Stimulated activated CD4-positive, alpha-beta T cell treated with anti-CD3 and anti-CD28 coated beads, Interleukin-12 subunit alpha, Interleukin-12 subunit beta, amount 100 ng/mL, for 48 hours (primary cell): Measurements from ENCODE around the gene RPL12.
"Not testable (repeated sequence)": the region's sequence is repeated elsewhere in the genome, so short reads cannot be mapped to it uniquely, and the experiment has no call there.

Source experiments
- DNase-seq, 3 donors: peaks; one replicate each; pipeline ENCODE4 v3.0.0-alpha.2; 2020; ENCODE audit warnings: low read depth in 2 of 3, low spot score in 1 of 3

The RPL12 gene

GRCh38 chr9:127470662-127471061 lies 19.5 kb upstream of the RPL12 start:
- DNase-seq = no peak

DNA sequence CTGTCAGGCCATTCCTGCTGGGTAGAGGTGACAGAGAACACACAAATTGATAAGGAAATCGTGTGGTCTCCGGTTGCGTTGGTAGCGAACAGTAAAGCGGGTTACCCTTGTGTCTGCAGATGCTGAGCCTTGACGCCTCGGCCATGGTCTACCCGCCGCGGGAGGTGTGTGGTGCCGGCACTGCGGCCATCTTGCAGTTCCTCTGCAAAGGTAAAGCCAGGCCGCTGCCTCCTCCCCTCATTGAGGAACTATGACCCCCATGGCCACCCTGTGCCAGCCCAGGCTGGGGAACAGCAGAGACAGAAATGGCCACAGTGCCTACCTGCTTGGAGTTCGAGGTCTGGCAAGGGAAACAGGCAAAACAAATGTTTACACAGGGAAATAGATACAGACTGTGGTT lies 16.4 kb upstream of the RPL12 start:
- DNase-seq = no peak

- DNase-seq = not testable (repeated sequence)
These were observed 15.3 kb upstream of the RPL12 start for GRCh38 chr9:127466407-127466917.

DNA sequence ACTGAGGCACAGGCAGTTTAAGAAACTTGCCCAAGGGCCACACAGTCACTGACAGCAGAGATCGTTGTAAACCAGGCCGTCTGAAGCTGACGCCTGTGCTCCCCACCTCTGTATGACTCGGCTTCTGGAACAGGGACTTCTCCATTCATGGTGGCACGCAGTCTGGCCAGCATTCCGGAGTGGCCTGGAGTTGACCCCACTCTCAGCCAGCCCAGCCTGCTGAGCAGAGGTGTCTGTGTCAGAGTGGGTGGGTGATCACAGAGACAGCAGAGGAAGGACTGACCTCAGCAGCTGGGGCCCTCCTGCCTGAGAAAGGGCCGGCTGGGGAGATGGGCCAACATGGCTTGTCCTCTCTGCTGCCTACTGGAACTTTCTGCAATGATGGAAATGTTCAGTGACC lies 12.7 kb upstream of the RPL12 start:
- DNase-seq = no peak

DNA sequence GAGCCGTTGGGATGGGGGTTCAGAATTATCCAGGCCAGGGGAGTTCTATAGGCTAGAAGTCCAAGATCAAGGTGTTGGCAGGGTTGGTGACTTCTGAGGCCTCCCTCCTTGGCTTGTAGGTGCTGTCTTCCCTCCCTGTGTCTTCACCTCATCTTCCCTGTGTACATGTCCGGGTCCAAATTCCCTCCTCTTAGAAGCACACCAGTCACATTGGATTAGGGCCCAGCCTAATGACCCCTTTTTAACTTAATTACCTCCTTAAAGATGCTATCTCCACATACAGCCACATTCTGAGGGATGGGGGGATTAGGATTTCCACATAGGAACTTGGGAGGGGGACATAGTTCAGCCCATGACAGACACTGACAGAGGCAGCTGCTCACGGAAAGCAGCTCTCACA lies 12.2 kb upstream of the RPL12 start:
- DNase-seq = no peak

GRCh38 chr9:127458921-127459320 lies 7.7 kb upstream of the RPL12 start:
- no peak for DNase-seq

DNA sequence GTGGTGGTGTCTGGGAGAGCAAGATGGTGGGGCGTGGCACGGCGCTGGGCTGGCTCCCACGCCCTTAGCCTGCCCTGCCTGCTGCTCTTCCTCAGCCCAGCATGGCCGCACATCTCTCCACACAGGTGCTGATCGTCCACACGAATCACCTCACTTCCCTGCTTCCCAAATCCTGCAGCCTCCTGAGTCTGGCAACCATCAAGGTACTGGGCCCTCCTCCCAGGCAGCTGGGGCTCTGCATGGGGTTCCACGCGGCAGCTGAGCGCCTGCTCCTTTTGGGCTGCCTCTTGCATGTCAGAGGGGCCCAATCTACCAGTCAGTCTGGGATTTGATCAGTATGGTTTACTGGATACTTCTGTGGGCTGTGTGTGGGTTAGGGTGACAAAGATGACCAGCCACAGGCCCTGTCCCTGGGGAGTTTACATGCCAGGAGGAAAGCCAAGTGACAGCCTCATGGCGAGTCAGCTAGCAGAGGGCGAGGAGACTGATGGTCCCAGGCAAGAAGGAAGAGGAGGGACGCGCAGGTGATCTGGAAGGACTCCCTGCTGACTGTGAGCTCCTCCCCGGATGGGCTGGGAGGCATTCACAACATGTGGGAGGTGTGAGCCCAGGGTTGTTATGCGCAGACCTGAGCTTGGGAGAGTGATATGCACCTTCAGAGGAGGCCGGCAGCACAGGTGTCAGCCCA lies 6.1 kb upstream of the RPL12 start:
- no peak for DNase-seq

GRCh38 chr9:127455324-127455992 lies 4.3 kb upstream of the RPL12 start:
- no peak for DNase-seq

DNA sequence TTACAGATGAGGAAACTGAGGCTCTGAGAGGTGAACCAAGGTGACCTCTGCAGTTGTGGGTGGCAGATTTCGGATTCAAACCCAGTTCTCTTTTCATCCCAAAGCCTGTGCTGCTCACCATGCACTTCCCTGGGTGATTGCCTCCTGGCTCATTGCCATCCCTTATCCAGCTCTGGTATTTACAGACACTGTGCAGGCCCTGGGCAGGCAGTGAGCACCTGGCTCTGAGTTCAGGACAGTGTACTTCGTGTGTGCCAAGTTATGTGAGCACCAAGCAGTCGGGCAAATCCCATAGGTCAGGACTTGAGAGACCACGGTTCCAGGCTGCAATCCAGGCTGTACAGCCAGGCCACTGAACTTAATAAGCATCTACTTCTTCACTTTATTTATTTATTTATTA lies 1.5 kb upstream of the RPL12 start:
- no peak for DNase-seq

DNA sequence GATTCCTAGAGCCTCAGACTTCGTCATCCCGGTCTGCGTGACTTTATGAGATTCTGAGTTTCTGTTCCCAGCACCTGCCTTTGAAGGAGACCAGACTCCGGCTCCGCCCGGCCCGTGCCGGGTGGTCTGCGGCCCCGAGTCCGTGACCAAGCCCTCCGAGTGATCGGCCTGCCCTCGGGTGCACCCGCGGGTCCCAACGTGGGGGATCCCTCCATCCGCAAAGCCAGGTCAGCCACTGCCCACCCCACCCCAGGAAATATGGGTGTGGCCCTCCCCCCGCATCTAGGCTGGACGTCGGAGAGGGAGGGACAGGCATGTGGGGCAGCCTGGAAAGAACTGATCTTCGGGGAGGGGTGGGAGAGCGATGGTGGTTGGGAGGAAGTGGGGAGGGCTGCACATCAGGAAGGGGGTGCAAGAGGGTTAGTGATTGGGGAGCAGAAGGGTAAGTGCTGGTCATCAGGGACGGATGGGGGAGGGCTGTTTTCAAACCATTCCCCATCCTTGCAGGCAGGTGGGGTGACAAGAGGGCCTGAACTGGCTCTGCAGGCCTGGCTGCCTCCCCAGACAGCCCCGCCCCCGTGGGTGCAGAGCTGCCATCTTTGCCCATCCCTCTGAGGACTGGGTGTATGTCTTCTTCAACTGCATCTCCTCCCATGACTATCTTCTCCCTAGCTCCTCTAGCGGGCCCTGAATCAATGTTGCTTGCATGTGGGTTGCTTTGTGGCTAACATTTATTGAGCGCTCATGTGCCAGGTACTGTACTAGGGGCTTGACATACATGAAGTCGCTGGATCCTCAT lies 851 bp upstream of the RPL12 start:
- peak in 2 of 3 donors; percentile 42 to 45 for DNase-seq

DNA sequence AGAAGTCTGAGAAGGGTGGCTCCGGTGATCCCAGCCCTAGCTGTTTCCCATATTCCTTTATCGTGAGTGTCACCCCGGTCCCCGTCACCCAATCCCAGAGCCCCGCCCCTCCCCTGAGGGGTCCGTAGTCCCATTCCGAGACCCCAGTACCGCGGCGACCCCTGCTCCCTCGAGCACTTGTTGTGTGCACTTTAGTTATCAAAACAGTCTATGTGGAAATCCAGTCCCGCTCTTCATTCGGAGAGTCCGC lies 327 bp upstream of the RPL12 start:
- DNase-seq = no peak

GRCh38 chr9:127450243-127450760 lies 904 bp downstream of the RPL12 start:
- no peak for DNase-seq

DNA sequence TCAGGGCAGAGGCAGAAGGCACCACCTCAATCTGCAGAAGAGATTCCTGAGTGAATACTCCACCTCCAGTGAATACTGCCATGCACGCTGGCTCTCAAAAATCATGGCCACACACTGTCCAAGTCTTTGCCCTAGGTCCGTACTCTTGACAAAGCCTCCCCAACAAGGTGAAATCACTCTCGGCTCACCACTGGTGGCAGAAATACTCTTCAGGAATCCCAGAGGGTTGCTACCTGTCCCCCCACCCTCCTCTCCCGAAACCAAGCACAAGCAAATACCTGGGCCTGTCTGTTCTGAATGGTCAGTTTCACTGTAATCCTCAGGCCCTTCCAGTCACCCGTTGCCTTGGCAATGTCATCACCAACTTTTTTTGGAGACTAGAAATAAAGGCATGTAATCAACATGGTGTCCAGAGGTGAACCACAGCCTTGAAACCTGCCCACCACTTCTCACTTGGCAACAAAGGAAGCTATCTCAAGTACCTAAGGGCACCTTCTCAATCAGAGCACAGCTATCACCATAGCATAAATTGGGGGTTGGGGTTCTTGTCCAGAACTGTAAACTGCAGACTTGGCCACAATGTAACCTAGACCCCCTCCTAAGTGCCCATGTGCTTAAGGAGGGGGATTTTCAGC lies 1.8 kb downstream of the RPL12 start:
- no peak for DNase-seq

DNA sequence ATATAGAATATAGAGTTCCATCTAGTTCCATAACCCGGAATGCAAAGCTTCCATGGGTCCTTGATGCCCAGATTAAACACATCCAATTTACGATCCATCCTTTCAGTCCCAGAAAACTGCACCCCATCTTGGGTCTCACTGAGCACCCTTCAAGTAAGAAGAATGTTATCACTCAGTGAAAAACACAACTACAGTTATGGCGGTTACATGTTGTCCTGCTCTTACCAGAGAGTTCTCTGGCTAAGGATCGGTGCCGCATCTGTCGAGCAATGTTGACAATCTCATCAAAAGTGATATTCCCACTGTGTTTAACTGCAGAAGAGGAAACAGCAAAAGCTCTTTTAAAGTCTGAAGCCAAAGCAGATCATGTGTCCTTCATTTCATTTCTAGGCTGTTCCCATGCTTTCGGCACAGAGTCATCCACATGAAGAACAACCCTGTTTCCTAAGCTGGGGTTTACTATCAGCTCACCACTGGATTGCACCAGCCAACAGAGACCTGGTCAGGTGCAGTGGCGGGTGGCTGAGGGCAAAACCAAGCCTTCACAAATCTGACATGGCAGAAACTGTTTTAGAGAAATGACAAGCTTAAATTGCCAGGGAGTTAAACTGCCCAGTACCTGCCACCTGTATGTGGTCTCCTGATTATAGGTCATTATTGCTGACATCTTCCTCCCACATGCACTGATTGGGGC lies 2.9 kb downstream of the RPL12 start:
- no peak for DNase-seq

DNA sequence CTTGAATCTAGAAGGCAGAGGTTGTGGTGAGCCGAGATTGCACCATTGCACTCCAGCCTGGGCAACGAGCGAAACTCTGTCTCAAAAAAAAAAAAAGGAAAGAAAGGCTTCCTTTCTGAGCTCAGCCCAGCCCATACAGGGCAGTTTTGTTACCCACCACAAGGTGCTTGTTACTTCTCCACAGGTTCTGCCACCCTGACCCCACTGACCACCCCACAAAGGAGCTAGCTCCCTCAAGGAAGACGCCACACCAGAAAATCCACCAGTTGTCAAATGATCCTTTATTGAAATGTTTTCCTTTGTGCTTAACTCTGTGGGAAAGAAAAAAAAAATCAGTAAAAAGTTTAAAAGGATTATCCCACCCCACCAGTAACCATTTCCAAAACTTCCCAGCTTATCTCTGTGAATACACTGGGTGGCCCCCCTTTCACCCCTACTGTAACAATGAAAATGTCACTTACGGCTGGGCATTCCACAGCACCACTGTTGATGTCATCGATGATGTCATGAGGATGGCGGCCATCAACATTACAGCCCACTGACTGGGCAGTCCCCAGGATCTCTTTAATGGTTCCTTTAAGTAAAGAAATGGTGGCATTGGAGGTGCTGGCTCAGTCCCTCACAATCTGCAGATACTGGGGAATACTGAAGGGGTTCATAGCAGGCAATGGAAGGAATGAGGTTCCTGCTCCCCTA lies 3.6 kb downstream of the RPL12 start:
- no peak for DNase-seq

DNA sequence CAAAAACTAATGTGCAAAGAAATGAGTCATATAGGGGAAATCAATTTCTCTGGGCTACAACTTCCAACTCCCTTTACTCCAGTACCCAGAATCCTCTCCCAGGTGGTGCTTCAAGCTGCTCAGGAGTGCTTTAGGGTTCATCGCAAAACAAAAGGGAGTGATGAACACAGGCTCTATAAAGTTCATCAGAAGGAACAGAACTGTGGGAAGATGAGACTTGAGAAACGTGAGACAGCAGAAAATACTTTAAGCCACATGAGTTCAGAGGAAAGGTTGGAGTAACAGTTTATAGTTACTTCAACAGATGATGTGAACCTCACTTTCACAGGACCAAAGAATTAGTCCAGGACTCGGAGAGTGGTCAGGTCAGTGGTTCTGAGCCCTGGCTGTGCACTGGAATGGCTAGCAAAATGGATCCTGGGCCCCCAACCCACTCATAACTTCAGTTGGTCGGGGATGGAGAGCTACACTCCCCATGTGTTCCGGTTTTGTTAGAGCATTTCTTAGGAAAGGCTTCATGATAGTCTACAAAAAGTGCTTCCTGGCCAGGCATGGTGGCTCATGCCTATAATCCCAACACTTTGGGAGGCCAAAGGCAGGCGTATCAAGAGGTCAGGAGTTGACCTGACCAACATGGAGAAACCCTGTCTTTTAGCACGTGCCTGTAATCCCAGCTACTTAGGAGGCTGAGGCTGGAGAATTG lies 4.3 kb downstream of the RPL12 start:
- DNase-seq = no peak

- no peak for DNase-seq
These were observed 5.1 kb downstream of the RPL12 start for GRCh38 chr9:127445851-127446712.

DNA sequence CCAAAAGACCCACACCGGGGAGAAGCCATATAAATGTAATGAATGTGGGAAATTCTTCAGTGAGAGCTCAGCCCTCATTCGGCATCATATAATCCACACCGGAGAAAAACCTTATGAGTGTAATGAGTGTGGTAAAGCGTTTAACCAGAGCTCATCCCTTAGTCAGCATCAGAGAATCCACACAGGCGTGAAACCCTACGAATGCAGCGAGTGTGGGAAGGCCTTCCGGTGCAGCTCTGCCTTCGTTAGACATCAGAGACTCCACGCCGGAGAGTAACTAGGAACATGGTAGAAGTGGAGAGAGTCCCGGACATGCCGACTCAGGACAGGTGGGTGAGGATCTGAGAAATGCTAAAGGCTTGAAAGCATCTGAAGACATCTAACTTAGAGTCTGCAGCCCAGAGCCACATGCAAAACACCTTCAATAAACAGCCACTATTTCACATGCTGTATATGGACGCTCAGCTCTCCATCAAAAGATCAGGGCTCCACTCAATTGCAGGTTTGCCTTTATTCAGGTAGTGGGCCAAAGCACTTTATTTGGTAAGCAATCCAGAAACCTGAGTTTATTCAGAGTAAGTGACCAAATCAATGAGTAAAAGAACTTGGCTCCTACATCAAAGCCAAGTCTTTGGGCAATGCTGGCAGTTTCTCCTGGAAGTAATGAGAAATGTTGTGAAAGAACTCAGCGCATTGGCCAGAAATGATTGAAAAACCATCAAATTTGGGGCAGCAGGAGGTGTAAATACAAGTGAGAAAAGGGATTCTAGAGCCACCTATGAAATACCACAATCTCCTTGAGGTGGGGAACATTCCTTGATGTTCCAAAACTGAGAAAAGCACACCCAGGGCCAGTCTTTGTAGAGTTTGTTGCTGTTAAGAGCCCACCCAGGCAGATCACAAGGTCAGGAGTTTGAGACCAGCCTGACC lies 6.0 kb downstream of the RPL12 start:
- no peak for DNase-seq
